Measurements from ENCODE around the gene RAD51B. TPM values are rescaled to one million over a fixed set of nuclear protein-coding genes. Genes with fewer than 3 reads are reported as not detected.

The RAD51B gene
- total RNA-seq, 1 experiment from 2014 or later, result 20.0 TPM

- ATAC-seq (no peak), DNase-seq (ENCODE audit: low read depth, low spot score) (no peak)
- Histone ChIP-seq H3K36me3 (ENCODE audit: control insufficient read depth in 1 of 2, insufficient read depth in 2 of 2, low read length in 2 of 2) (no peaks in the 10 kb centered on the region), H3K27ac (ENCODE audit: low read depth, low read length) (no peak overlapping the region), H3K4me3 (replicated peaks in 1 of 2; ENCODE audit: low read depth in 1 of 2, low read length in 2 of 2) (no peak overlapping the region), H3K9ac (ENCODE audit: low read length) (no peak overlapping the region), H4K20me1 (ENCODE audit: insufficient read depth) (no peaks in the 10 kb centered on the region), H3K4me2 (ENCODE audit: low read length) (no peak overlapping the region), H3K9me2 (ENCODE audit: insufficient read depth) (no peaks in the 10 kb centered on the region), H3K4me1 (ENCODE audit: control insufficient read depth in 1 of 2, insufficient read depth in 2 of 2, low read length in 2 of 2) (peaks cover 13 to 25% of the 10 kb centered on the region in 2 experiments; a peak in 3 of 4 replicates), H3K27me3 (ENCODE audit: insufficient read depth, low read length) (no peaks in the 10 kb centered on the region), H3K9me3 (ENCODE audit: control insufficient read depth in 1 of 2, insufficient read depth in 1 of 2, low read depth in 1 of 2, low read length in 2 of 2) (no peaks in the 10 kb centered on the region), H3K79me2 (ENCODE audit: insufficient read depth, low read length) (no peaks in the 10 kb centered on the region), H2AFZ (ENCODE audit: low read depth, low read length, poor library complexity, severe bottlenecking) (no peak overlapping the region)
- no peak for TF ChIP-seq REST (IDR thresholded peaks at IDR 0.05; ENCODE audit: low read depth)
- no peak for TF ChIP-seq CEBPB (IDR thresholded peaks at IDR 0.05; ENCODE audit: low read depth)
- TF ChIP-seq, protein P1, sequence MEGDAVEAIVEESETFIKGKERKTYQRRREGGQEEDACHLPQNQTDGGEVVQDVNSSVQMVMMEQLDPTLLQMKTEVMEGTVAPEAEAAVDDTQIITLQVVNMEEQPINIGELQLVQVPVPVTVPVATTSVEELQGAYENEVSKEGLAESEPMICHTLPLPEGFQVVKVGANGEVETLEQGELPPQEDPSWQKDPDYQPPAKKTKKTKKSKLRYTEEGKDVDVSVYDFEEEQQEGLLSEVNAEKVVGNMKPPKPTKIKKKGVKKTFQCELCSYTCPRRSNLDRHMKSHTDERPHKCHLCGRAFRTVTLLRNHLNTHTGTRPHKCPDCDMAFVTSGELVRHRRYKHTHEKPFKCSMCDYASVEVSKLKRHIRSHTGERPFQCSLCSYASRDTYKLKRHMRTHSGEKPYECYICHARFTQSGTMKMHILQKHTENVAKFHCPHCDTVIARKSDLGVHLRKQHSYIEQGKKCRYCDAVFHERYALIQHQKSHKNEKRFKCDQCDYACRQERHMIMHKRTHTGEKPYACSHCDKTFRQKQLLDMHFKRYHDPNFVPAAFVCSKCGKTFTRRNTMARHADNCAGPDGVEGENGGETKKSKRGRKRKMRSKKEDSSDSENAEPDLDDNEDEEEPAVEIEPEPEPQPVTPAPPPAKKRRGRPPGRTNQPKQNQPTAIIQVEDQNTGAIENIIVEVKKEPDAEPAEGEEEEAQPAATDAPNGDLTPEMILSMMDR (IDR thresholded peaks at IDR 0.05 in 2 of 3, conservative IDR thresholded peaks at IDR 0.05 in 1 of 3; ENCODE audit: borderline replicate concordance in 1 of 3, insufficient read depth in 1 of 3, low read depth in 2 of 3, low read length in 2 of 3), result no peak
- no peak for TF ChIP-seq FOSL1 (IDR thresholded peaks at IDR 0.05; ENCODE audit: low read depth)
- no peak for TF ChIP-seq SP1 (IDR thresholded peaks at IDR 0.05; ENCODE audit: low read depth)
- no peak for TF ChIP-seq RAD21 (IDR thresholded peaks at IDR 0.05; ENCODE audit: low read depth)
- no peak for TF ChIP-seq CBX3 (IDR thresholded peaks at IDR 0.05; ENCODE audit: low read depth)
- TF ChIP-seq, protein P2, sequence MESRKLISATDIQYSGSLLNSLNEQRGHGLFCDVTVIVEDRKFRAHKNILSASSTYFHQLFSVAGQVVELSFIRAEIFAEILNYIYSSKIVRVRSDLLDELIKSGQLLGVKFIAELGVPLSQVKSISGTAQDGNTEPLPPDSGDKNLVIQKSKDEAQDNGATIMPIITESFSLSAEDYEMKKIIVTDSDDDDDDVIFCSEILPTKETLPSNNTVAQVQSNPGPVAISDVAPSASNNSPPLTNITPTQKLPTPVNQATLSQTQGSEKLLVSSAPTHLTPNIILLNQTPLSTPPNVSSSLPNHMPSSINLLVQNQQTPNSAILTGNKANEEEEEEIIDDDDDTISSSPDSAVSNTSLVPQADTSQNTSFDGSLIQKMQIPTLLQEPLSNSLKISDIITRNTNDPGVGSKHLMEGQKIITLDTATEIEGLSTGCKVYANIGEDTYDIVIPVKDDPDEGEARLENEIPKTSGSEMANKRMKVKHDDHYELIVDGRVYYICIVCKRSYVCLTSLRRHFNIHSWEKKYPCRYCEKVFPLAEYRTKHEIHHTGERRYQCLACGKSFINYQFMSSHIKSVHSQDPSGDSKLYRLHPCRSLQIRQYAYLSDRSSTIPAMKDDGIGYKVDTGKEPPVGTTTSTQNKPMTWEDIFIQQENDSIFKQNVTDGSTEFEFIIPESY (IDR thresholded peaks at IDR 0.05; ENCODE audit: extremely low read depth, insufficient replicate concordance, low read length), result no peak
- TF ChIP-seq ZNF274 (IDR thresholded peaks at IDR 0.05; ENCODE audit: low read depth, low read length), result no peak
- ChIA-PET POLR2A (no interaction called here), RAD21 (ENCODE audit: low non-redundant PET in 1 of 2, low total read pairs in 2 of 2, uncharacterized antibody in 2 of 2, unreplicated experiment in 2 of 2) (interaction anchor here in 1 of 2 experiments (0.7 kb wide), 1 partner anchor 137 kb away, joined by 4 read pairs; no protein-coding TSS in a partner anchor), CTCF (no interaction called here)
- no TSS peak for BruUV-seq (replicated peaks)
- intact Hi-C loops (cut with micrococcal nuclease), result no loop called here
These were observed 489.3 kb downstream of the RAD51B start for GRCh38 chr14:68308726-68309520.

Measured in HCT116 (cell line).